AG04450 (cell line): ENCODE data around the gene RGS19. TPM values are rescaled to one million over a fixed set of nuclear protein-coding genes. Genes with fewer than 3 reads are reported as not detected.
A peak's percentile ranks its signal among the peaks of the same experiment; 100 is the strongest.

Experiments
- CTCF ChIA-PET: fragments of 300-600, 350-600 bp; formaldehyde crosslinking; extraction: SDS; loops from one replicate; lab custom pipeline; 2022; ENCODE audit warnings: antibody characterized with exemption, inconsistent platforms; lab: Charles Lee
- POLR2A ChIA-PET: fragments of 350-600 bp; formaldehyde crosslinking; extraction: SDS; loops from one replicate; lab custom pipeline; 2021; ENCODE audit warnings: antibody characterized with exemption, inconsistent platforms; lab: Yijun Ruan, JAX
- DNase-seq: peaks from one replicate; pipeline ENCODE4 v3.0.0-alpha.2; 2011; ENCODE audit warnings: low read depth, low spot score
- H3K27ac ChIP-seq: one replicate; pipeline ENCODE4 v1.5.1; 2012; ENCODE audit warnings: low read depth, low read length, control low read depth
- H3K27me3 ChIP-seq: one replicate; pipeline ENCODE4 v1.6.0; 2012; ENCODE audit warnings: low read length; ENCODE audit not compliant: control insufficient read depth, insufficient read depth
- H3K4me3 ChIP-seq: 2 replicates; pipeline ENCODE4 v1.5.1; 2011; ENCODE audit warnings: mild to moderate bottlenecking, low read depth, low read length, control low read depth
- H3K9me3 ChIP-seq: 2 replicates; pipeline ENCODE4 v1.5.1; 2012; ENCODE audit warnings: low read length; ENCODE audit not compliant: control insufficient read depth, insufficient read depth
- polyA plus RNA-seq: library from polyadenylated mRNA; depleted of rRNA; stranded (reverse); fragments of >200 nt; gene quantifications from 2 replicates; pipeline ENCODE4 v1.2.3, GENCODE V29; 2011
- TF ChIP-seq, protein P1 (sequence below): IDR thresholded peaks from 2 replicates; pipeline ENCODE4 v1.5.1; 2011; ENCODE audit warnings: low read depth, low read length, control low read depth, inconsistent platforms

The RGS19 gene
- polyA plus RNA-seq, 1 experiment: 7.5 TPM

DNA sequence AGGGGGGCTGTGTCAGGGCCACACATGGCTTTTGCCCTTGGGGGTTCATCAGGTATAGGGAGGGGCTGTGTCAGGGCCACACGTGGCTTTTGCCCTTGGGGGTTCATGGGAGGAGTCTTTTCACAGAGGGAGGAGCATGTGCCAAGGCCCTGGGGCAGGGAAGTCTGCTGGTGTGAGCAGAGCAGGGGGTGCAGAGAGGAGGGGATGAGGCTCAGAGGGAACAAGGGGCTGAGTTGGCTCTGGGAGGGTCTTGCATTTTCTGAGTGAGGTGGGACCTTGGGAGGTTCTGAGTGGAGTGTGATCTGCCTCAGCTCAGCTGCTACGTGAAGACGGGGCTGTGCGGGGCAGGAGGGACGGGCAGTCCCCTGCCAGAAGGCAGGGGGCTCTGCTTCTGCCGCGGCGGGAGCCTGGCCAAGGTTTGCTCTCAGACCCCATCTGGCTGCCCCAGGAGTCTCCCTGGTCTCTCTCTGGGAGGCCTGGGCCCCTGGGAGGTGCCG is 23.9 kb downstream of the RGS19 start:
- Histone ChIP-seq H3K4me3 (no peak overlapping the region), H3K9me3 (no peaks in the 10 kb centered on the region; the same call in 1 of the 2 replicates), H3K27me3 (peaks cover 33% of the 10 kb centered on the region), H3K27ac (no peak overlapping the region)
- TF ChIP-seq, protein P1, sequence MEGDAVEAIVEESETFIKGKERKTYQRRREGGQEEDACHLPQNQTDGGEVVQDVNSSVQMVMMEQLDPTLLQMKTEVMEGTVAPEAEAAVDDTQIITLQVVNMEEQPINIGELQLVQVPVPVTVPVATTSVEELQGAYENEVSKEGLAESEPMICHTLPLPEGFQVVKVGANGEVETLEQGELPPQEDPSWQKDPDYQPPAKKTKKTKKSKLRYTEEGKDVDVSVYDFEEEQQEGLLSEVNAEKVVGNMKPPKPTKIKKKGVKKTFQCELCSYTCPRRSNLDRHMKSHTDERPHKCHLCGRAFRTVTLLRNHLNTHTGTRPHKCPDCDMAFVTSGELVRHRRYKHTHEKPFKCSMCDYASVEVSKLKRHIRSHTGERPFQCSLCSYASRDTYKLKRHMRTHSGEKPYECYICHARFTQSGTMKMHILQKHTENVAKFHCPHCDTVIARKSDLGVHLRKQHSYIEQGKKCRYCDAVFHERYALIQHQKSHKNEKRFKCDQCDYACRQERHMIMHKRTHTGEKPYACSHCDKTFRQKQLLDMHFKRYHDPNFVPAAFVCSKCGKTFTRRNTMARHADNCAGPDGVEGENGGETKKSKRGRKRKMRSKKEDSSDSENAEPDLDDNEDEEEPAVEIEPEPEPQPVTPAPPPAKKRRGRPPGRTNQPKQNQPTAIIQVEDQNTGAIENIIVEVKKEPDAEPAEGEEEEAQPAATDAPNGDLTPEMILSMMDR: no peak
- POLR2A ChIA-PET: no interaction called here
- CTCF ChIA-PET: no interaction called here
- DNase-seq: no peak

DNA sequence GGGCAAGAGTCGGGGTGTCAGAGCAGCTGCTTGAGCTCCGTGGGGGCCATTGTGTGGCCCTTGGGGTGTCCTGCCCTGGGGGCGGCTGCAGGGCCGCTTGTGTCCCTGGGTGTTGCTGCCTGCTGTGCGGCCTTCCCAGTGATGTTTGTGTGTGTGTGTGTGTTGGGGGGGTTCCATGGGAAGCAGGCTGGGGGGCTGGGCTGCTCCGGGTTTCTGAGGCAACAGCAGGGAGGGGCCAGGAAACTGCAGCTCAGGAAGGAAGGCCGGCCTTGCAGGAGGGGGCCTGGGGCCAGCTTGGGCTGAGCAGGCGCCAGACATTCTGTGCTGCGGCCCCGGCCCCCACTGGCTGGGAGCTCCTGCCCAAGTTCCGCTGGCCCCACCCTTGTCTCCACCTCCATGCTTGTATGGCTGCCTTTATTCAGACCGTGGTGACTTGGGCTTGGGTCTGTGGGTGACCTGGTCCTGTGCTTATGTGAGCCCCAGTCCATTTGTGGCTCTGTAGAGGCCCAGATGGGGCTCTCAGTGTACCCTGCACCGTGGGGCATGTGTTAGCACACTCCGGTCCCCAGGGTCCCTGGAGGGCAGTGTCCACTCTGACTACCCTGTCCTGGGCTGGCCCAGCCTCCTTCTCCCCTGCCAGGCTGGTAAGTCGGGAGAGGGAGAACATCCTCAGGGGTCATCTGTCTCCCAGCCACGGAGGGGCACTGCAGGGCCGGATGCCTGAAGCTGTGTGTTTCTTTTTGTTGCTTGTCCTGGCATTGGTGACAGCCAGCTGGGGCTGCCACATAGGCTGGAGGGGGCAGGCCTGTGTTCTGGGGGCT is 25.3 kb downstream of the RGS19 start:
- ChIA-PET CTCF (interaction anchor here (0.6 to 1.2 kb wide), 2 partner anchors 13 to 15 kb away, joined by 3 to 4 read pairs; no protein-coding TSS in a partner anchor), POLR2A (interaction anchor here (0.8 kb wide), 1 partner anchor 28 kb away, joined by 3 read pairs; no protein-coding TSS in a partner anchor)
- Histone ChIP-seq H3K27ac (no peak overlapping the region), H3K4me3 (no peak overlapping the region), H3K9me3 (no peaks in the 10 kb centered on the region; the same call in 1 of the 2 replicates), H3K27me3 (peaks cover 42% of the 10 kb centered on the region)
- TF ChIP-seq, protein P1: peak; percentile 28; the same call in 1 of the 2 replicates
- DNase-seq: no peak

DNA sequence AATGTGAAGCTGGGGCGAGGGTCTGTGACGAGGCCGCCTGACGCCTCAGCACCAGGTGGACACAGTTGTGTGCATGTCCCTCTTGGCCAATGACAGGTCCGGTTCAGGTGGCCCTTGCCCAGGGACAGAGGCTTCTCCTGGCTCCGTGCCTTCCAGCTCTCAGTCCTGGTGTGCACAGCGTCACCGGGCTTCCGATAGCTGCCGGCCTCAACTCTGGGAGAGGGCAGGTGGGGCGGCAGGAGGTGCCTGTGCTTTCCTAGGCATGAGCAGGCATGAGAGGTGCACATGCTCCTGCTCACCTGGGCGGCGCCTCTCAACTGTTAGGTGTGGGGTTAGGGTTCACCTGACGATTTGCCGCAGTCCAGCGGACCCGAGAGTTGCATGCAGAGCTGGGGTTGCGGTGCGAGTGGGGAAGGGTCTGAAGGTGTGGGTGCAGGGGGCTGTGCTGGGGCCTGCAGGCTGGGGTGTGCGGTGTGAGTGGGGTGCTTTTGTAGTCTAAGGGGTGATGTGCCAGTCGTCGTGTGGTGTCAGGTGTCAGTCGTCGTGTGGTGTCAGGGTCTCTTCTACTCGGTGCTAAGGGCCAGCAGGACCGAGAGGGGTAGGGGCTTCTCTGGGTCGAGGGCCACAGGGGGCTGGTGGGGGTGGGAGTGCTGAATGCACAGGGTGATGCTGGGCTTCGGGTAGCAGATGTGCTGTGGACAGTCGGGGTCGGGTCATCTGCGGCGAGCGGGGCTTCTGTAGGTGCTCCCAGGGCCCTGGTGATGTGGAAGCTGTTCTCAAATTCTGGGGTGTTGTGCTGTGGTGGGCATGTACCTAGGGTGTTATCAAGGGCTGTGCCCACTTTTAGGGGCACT is 26.1 kb downstream of the RGS19 start:
- ChIA-PET POLR2A (no interaction called here), CTCF (interaction anchor here (1.2 to 1.3 kb wide), 2 partner anchors 14 to 30 kb away, joined by 3 to 4 read pairs; no protein-coding TSS in a partner anchor)
- DNase-seq: no peak
- Histone ChIP-seq H3K9me3 (no peaks in the 10 kb centered on the region; the same call in 1 of the 2 replicates), H3K27me3 (peaks cover 42% of the 10 kb centered on the region), H3K4me3 (no peak overlapping the region), H3K27ac (no peak overlapping the region)
- TF ChIP-seq, protein P1: no peak

- POLR2A ChIA-PET: interaction anchor here (0.6 kb wide), 2 partner anchors 72 to 424 kb away, joined by 4 to 7 read pairs; no protein-coding TSS in a partner anchor
- no peak overlapping the region for H3K4me3 ChIP-seq
- no peaks in the 10 kb centered on the region; the same call in 1 of the 2 replicates for H3K9me3 ChIP-seq
- TF ChIP-seq, protein P1: no peak
- no peak for DNase-seq
- H3K27ac ChIP-seq: no peak overlapping the region
- CTCF ChIA-PET: interaction anchor here (1.3 kb wide), 1 partner anchor 31 kb away, joined by 3 read pairs; no protein-coding TSS in a partner anchor
- peaks cover 48% of the 10 kb centered on the region for H3K27me3 ChIP-seq
These were observed 27.0 kb downstream of the RGS19 start for GRCh38 chr20:64052326-64052722.
